Measurements from ENCODE around the gene UBL4B. TPM values are rescaled to one million over a fixed set of nuclear protein-coding genes. Genes with fewer than 3 reads are reported as not detected.

Gene UBL4B
- total RNA-seq, 1 experiment from 2014 or later: not detected

GRCh38 chr1:110067479-110067892 lies 44.8 kb upstream of the UBL4B start:
- no peak overlapping the region for H3T11ph ChIP-seq (ENCODE audit: low read length)
- H3K4me3 Mint-ChIP-seq: peak overlapping the region; percentile 48 to 75
- H3K18ac ChIP-seq (ENCODE audit: insufficient read length, low read depth, low read length): no peak overlapping the region
- H4K20me1 ChIP-seq (ENCODE audit: control insufficient read depth, insufficient read depth, insufficient read length): peaks cover 4% of the 10 kb centered on the region
- H3K4me1 ChIP-seq (ENCODE audit: insufficient read depth, low read length): no peaks in the 10 kb centered on the region; the same call in 1 of the 2 replicates
- no peak overlapping the region for H3K23ac ChIP-seq (ENCODE audit: insufficient read length, low read depth, low read length)
- no peak overlapping the region for H2BK5ac ChIP-seq (ENCODE audit: insufficient read length, low read length)
- H3K27ac Mint-ChIP-seq: no peak overlapping the region
- H3K79me2 ChIP-seq (ENCODE audit: insufficient read depth, low read length): no peaks in the 10 kb centered on the region
- no peak overlapping the region for H4K91ac ChIP-seq (ENCODE audit: insufficient read length, low read depth, low read length)
- no peak overlapping the region for H3K4ac ChIP-seq (ENCODE audit: low read depth, low read length)
- peaks cover 0 to 3% of the 10 kb centered on the region in 2 experiments; a peak in 2 of 5 replicates for H3K9me3 Mint-ChIP-seq
- no peak overlapping the region for H2BK120ac ChIP-seq (ENCODE audit: low read depth, low read length, poor library complexity, severe bottlenecking)
- H3K36me3 Mint-ChIP-seq (ENCODE audit: insufficient read depth in 1 of 3, low read depth in 3 of 3): no peaks in the 10 kb centered on the region; a peak in 1 of 7 replicates
- DNase-seq: peak; percentile 51
- WGBS (ENCODE audit: extremely low coverage, insufficient read length, low lambda C conversion rate): no CpG with 5 or more reads among the region's 23 CpGs
- H3K27me3 Mint-ChIP-seq (ENCODE audit: low read depth): peaks cover 86% of the 10 kb centered on the region
- no peak for TF ChIP-seq CTCF (conservative IDR thresholded peaks at IDR 0.05)
- H2AFZ ChIP-seq (ENCODE audit: low read length): no peak overlapping the region
- H2AK5ac ChIP-seq (ENCODE audit: insufficient read length, low read length): no peak overlapping the region
- no peaks in the 10 kb centered on the region for H3K9me3 ChIP-seq (ENCODE audit: control insufficient read depth, low read depth, low read length)
- peaks cover 7% of the 10 kb centered on the region for H3K23me2 ChIP-seq (ENCODE audit: insufficient read length, low read depth, low read length, poor library complexity, severe bottlenecking)
- no peak overlapping the region for H2BK20ac ChIP-seq (ENCODE audit: low read depth, low read length, poor library complexity, severe bottlenecking)
- H4K5ac ChIP-seq (ENCODE audit: insufficient read length, low read depth, low read length): no peak overlapping the region
- no peak overlapping the region for H2BK15ac ChIP-seq (ENCODE audit: low read depth, low read length)
- H3K9ac ChIP-seq (ENCODE audit: extremely low read depth, insufficient read length, low read length): no peak overlapping the region
- H3K79me1 ChIP-seq (ENCODE audit: insufficient read depth, low read depth, low read length, poor library complexity, severe bottlenecking): no peaks in the 10 kb centered on the region
- no peak overlapping the region for H2BK12ac ChIP-seq (ENCODE audit: insufficient read length, low read depth, low read length)
- H4K8ac ChIP-seq (replicated peaks; ENCODE audit: insufficient read length, low read depth, low read length): no peak overlapping the region
- H3K27me3 ChIP-seq (ENCODE audit: insufficient read depth, low read length): peaks cover 63% of the 10 kb centered on the region
- peaks cover 10 to 18% of the 10 kb centered on the region in 2 experiments for H3K4me1 Mint-ChIP-seq
- no peak overlapping the region for H3K14ac ChIP-seq (ENCODE audit: insufficient read depth, low read length)
- H3K27ac ChIP-seq (ENCODE audit: insufficient read length, low read depth, low read length): no peak overlapping the region
- peak overlapping the region; percentile 26 for H3K4me2 ChIP-seq (ENCODE audit: insufficient read depth, insufficient read length, low read length)
- no peak overlapping the region for H3K56ac ChIP-seq (ENCODE audit: insufficient read length, low read depth, low read length)
